Measurements from ENCODE around the gene NCBP1. TPM values are rescaled to one million over a fixed set of nuclear protein-coding genes. Genes with fewer than 3 reads are reported as not detected.

Gene NCBP1
- total and polyA plus RNA-seq, 9 of the 15 experiments (the other 6 are each of a cell fraction or from before 2014, with no cell fraction given), result 29.4 to 69.7 (median 57.5) TPM

GRCh38 chr9:97710356-97711222 lies 77.0 kb downstream of the NCBP1 start (continued):
- TF ChIP-seq ZNF436 (CRISPR knock-in tag; IDR thresholded peaks at IDR 0.05) (no peak), ATF3 (IDR thresholded peaks at IDR 0.05) (no peak), ATF3 (CRISPR knock-in tag; conservative IDR thresholded peaks at IDR 0.05) (no peak), SP2 (IDR thresholded peaks at IDR 0.05; ENCODE audit: extremely low read depth, low read depth, low read length, poor library complexity, severe bottlenecking) (no peak), CTCF (IDR thresholded peaks at IDR 0.05 in 2 of 3, conservative IDR thresholded peaks at IDR 0.05 in 1 of 3; ENCODE audit: insufficient read depth in 2 of 3, low read depth in 1 of 3, low read length in 3 of 3) (peak; percentile 75 to 87 (median 85)), CXXC5 (CRISPR knock-in tag; IDR thresholded peaks at IDR 0.05) (no peak), MYC (IDR thresholded peaks at IDR 0.05; ENCODE audit: low read depth, low read length) (0 out of 2 replicates have a peak, but pooled peaks have one; percentile 8), MYC (CRISPR knock-in tag; IDR thresholded peaks at IDR 0.05; ENCODE audit: borderline replicate concordance, low read depth) (no peak), ARID2 (IDR thresholded peaks at IDR 0.05) (0 out of 2 replicates have a peak, but pooled peaks have one; percentile 12), GATA2 (CRISPR knock-in tag; IDR thresholded peaks at IDR 0.05) (no peak), ZNF655 (CRISPR knock-in tag; IDR thresholded peaks at IDR 0.05) (no peak), ZBTB49 (CRISPR knock-in tag; IDR thresholded peaks at IDR 0.05; ENCODE audit: borderline replicate concordance) (no peak)
